Measurements from ENCODE around the gene TBC1D1.

GRCh38 chr4:38011511-38012162, 120.8 kb downstream of the TBC1D1 start:
- TF ChIP-seq MYC (IDR thresholded peaks at IDR 0.05; ENCODE audit: low read depth, low read length), result no peak
- TF ChIP-seq POLR2A (IDR thresholded peaks at IDR 0.05; ENCODE audit: low read depth, low read length), result no peak
- TF ChIP-seq CTCF (IDR thresholded peaks at IDR 0.05; ENCODE audit: extremely low read depth in 1 of 2, insufficient read depth in 1 of 2, low read depth in 1 of 2, low read length in 2 of 2), result no peak
- no peak for TF ChIP-seq MAX (IDR thresholded peaks at IDR 0.05; ENCODE audit: insufficient read depth, insufficient read length)
- no peak for TF ChIP-seq POLR2AphosphoS5 (IDR thresholded peaks at IDR 0.05; ENCODE audit: insufficient read depth, low read depth, low read length)
- no peak for TF ChIP-seq GATA2 (IDR thresholded peaks at IDR 0.05; ENCODE audit: insufficient read depth, insufficient read length, low read depth, low read length)
- no peak for TF ChIP-seq JUN (IDR thresholded peaks at IDR 0.05; ENCODE audit: borderline replicate concordance, insufficient read depth, insufficient read length, low read depth)
- no peak for TF ChIP-seq EZH2 (IDR thresholded peaks at IDR 0.05; ENCODE audit: borderline replicate concordance, low read depth, low read length, severe bottlenecking)
- no peak for TF ChIP-seq FOS (IDR thresholded peaks at IDR 0.05; ENCODE audit: borderline replicate concordance, insufficient read depth, low read length)

All from endothelial cell of umbilical vein (primary cell).